H9 (cell line): ENCODE data around the gene ISG15. TPM values are rescaled to one million over a fixed set of nuclear protein-coding genes. Genes with fewer than 3 reads are reported as not detected.
A peak's percentile ranks its signal among the peaks of the same experiment; 100 is the strongest.

ENCODE experiments used
- DNase-seq: peaks from one replicate; pipeline ENCODE4 v3.0.0-alpha.2; 2017
- H2AFZ ChIP-seq: one replicate; pipeline ENCODE4 v1.6.1; 2013; ENCODE audit warnings: mild to moderate bottlenecking, low read length, control low read depth, moderate library complexity
- H2AK5ac ChIP-seq: 2 replicates; pipeline ENCODE4 v1.6.1; 2013; ENCODE audit warnings: low read length, control low read depth, mixed read lengths; ENCODE audit not compliant: insufficient read length
- H2BK120ac ChIP-seq: one replicate; pipeline ENCODE4 v1.6.1; 2013; ENCODE audit warnings: low read depth, mild to moderate bottlenecking, low read length, control low read depth, inconsistent platforms; ENCODE audit not compliant: poor library complexity, severe bottlenecking
- H2BK12ac ChIP-seq: 2 replicates; pipeline ENCODE4 v1.6.1; 2013; ENCODE audit warnings: low read length, control low read depth, mixed read lengths, low read depth; ENCODE audit not compliant: insufficient read length
- H2BK15ac ChIP-seq: 2 replicates; pipeline ENCODE4 v1.6.1; 2013; ENCODE audit warnings: low read depth, low read length, control low read depth
- H2BK20ac ChIP-seq: one replicate; pipeline ENCODE4 v1.6.1; 2013; ENCODE audit warnings: low read depth, mild to moderate bottlenecking, low read length, control low read depth, inconsistent platforms; ENCODE audit not compliant: poor library complexity, severe bottlenecking
- H2BK5ac ChIP-seq: 2 replicates; pipeline ENCODE4 v1.6.1; 2013; ENCODE audit warnings: low read length, control low read depth, mixed read lengths; ENCODE audit not compliant: insufficient read length
- H3K14ac ChIP-seq: 2 replicates; pipeline ENCODE4 v1.6.1; 2013; ENCODE audit warnings: low read length, control low read depth; ENCODE audit not compliant: insufficient read depth
- H3K18ac ChIP-seq: 2 replicates; pipeline ENCODE4 v1.6.1; 2013; ENCODE audit warnings: low read depth, mild to moderate bottlenecking, mixed read lengths, low read length, control low read depth; ENCODE audit not compliant: insufficient read length
- H3K23ac ChIP-seq: 2 replicates; pipeline ENCODE4 v1.6.1; 2013; ENCODE audit warnings: low read length, control low read depth, mixed read lengths, low read depth; ENCODE audit not compliant: insufficient read length
- H3K23me2 ChIP-seq: 2 replicates; pipeline ENCODE4 v1.6.1; 2013; ENCODE audit warnings: low read depth, mild to moderate bottlenecking, mixed read lengths, low read length, control low read depth; ENCODE audit not compliant: insufficient read length, poor library complexity, severe bottlenecking
- H3K27ac ChIP-seq: 2 replicates; pipeline ENCODE4 v1.5.1; 2013; ENCODE audit warnings: low read length, control low read depth, mixed read lengths, low read depth; ENCODE audit not compliant: insufficient read length
- H3K27me3 ChIP-seq: 2 replicates; pipeline ENCODE4 v1.6.1; 2013; ENCODE audit warnings: low read length, control low read depth, inconsistent platforms; ENCODE audit not compliant: insufficient read depth
- H3K4ac ChIP-seq: 2 replicates; pipeline ENCODE4 v1.6.1; 2013; ENCODE audit warnings: low read depth, mild to moderate bottlenecking, control low read depth, inconsistent platforms, low read length, moderate library complexity
- H3K4me1 ChIP-seq: 2 replicates; pipeline ENCODE4 v1.6.1; 2013; ENCODE audit warnings: low read length, control low read depth, inconsistent platforms; ENCODE audit not compliant: insufficient read depth
- H3K4me2 ChIP-seq: 2 replicates; pipeline ENCODE4 v1.6.1; 2013; ENCODE audit warnings: low read length, control low read depth, mixed read lengths; ENCODE audit not compliant: insufficient read length, insufficient read depth
- H3K56ac ChIP-seq: 2 replicates; pipeline ENCODE4 v1.6.1; 2013; ENCODE audit warnings: low read depth, mild to moderate bottlenecking, mixed read lengths, low read length, control low read depth; ENCODE audit not compliant: insufficient read length
- H3K79me1 ChIP-seq: 2 replicates; pipeline ENCODE4 v1.6.1; 2013; ENCODE audit warnings: low read depth, mild to moderate bottlenecking, moderate library complexity, low read length, control low read depth, inconsistent platforms; ENCODE audit not compliant: insufficient read depth, poor library complexity, severe bottlenecking
- H3K79me2 ChIP-seq: 2 replicates; pipeline ENCODE4 v1.6.1; 2013; ENCODE audit warnings: low read length, control low read depth, inconsistent platforms; ENCODE audit not compliant: insufficient read depth
- H3K9ac ChIP-seq: 2 replicates; pipeline ENCODE4 v1.6.1; 2013; ENCODE audit warnings: low read length, control low read depth, mixed read lengths; ENCODE audit not compliant: insufficient read length; ENCODE audit errors: extremely low read depth
- H3K9me3 ChIP-seq: one replicate; pipeline ENCODE4 v1.6.1; 2013; ENCODE audit warnings: low read depth, low read length, inconsistent platforms; ENCODE audit not compliant: control insufficient read depth
- H3T11ph ChIP-seq: one replicate; pipeline ENCODE4 v1.6.1; 2013; ENCODE audit warnings: mild to moderate bottlenecking, low read length, control low read depth, inconsistent platforms
- H4K20me1 ChIP-seq: one replicate; pipeline ENCODE4 v1.6.1; 2013; ENCODE audit not compliant: control insufficient read depth, insufficient read length, insufficient read depth
- H4K5ac ChIP-seq: 2 replicates; pipeline ENCODE4 v1.6.1; 2013; ENCODE audit warnings: low read depth, mild to moderate bottlenecking, mixed read lengths, low read length, control low read depth; ENCODE audit not compliant: insufficient read length
- H4K8ac ChIP-seq: replicated peaks from 2 replicates; pipeline ENCODE4 v1.6.1; 2013; ENCODE audit warnings: low read length, control low read depth, mixed read lengths, low read depth; ENCODE audit not compliant: insufficient read length
- H4K91ac ChIP-seq: 2 replicates; pipeline ENCODE4 v1.6.1; 2013; ENCODE audit warnings: low read depth, mild to moderate bottlenecking, moderate library complexity, mixed read lengths, low read length, control low read depth; ENCODE audit not compliant: insufficient read length
- H3K27ac Mint-ChIP-seq, 3 experiments: 2 replicates in 2 of 3; 3 replicates in 1 of 3; pipeline ENCODE4 v1.8.0; 2020 to 2021; ENCODE audit warnings: mixed read lengths in 3 of 3, mild to moderate bottlenecking in 1 of 3, moderate library complexity in 1 of 3
- H3K27me3 Mint-ChIP-seq: 2 replicates; pipeline ENCODE4 v1.8.0; 2021; ENCODE audit warnings: low read depth, mild to moderate bottlenecking, moderate library complexity, mixed read lengths
- H3K36me3 Mint-ChIP-seq, 3 experiments: 2 replicates in 2 of 3; 3 replicates in 1 of 3; pipeline ENCODE4 v1.8.0; 2020 to 2021; ENCODE audit warnings: low read depth in 3 of 3, mixed read lengths in 3 of 3; ENCODE audit not compliant: insufficient read depth in 1 of 3
- H3K4me1 Mint-ChIP-seq, 2 experiments: 2 replicates each; pipeline ENCODE4 v1.8.0; 2020; ENCODE audit warnings: mixed read lengths in 2 of 2
- H3K4me3 Mint-ChIP-seq, 2 experiments: 2 replicates in 1 of 2; 3 replicates in 1 of 2; pipeline ENCODE4 v1.8.0; 2020 to 2021; ENCODE audit warnings: mild to moderate bottlenecking in 2 of 2, mixed read lengths in 2 of 2, moderate library complexity in 1 of 2
- H3K9me3 Mint-ChIP-seq, 2 experiments: 2 replicates in 1 of 2; 3 replicates in 1 of 2; pipeline ENCODE4 v1.8.0; 2020; ENCODE audit warnings: mild to moderate bottlenecking in 2 of 2, mixed read lengths in 2 of 2, moderate library complexity in 1 of 2
- CTCF ChIP-seq: fragments of 200-600 bp; sonication (generic); conservative IDR thresholded peaks from 3 replicates; pipeline ENCODE4 v1.8.0; 2021; ENCODE audit warnings: antibody characterized with exemption, mild to moderate bottlenecking
- WGBS: extraction: QIAGEN DNeasy Blood & Tissue Kit; methylation state at CpG from one replicate; pipeline ENCODE4 v1.1.7; 2013; ENCODE audit warnings: missing lambda C conversion rate, low lambda C conversion rate, mixed read lengths; ENCODE audit not compliant: insufficient read length; ENCODE audit errors: extremely low coverage; 5-methylcytosine and 5-hydroxymethylcytosine counted together
- long read RNA-seq: library from polyadenylated mRNA; unstranded; transcript quantifications from one replicate; pipeline ENCODE4 v2.0.0, GENCODE V29; 2020
- total RNA-seq: library from RNA; stranded (reverse); gene quantifications from 2 replicates; pipeline ENCODE4 v1.2.1, GENCODE V29; 2021

ISG15 gene
- total RNA-seq: 39.7 and 40.8 TPM in 2 replicates
- long read RNA-seq, transcript ISG15-201 (2 exons, 711 nt): major isoform, 21 of 24 reads
- long read RNA-seq, partial matches to known transcripts: 0 of 24 reads
- long read RNA-seq, other reads (novel, unspliced or antisense): 3 of 24 reads

GRCh38 chr1:1013105-1013921, at the start of gene ISG15:
Gene ISG15, plus strand, starts transcription at chr1:1013497. Its CDS starts 77 bp downstream, at chr1:1013574.
- no peak within 1 kb of the TSS for H3K23ac ChIP-seq
- H3K56ac ChIP-seq: no peak within 1 kb of the TSS
- no peaks in the 10 kb centered on the region for H3K9me3 ChIP-seq
- no peaks in the 10 kb centered on the region; a peak in 1 of 7 replicates for H3K36me3 Mint-ChIP-seq
- H3K4me1 ChIP-seq: no peaks in the 10 kb centered on the region
- peak; percentile 89 for DNase-seq
- H3K14ac ChIP-seq: peak within 1 kb of the TSS; percentile 77
- H3K27ac ChIP-seq: peak within 1 kb of the TSS; percentile 10
- no peaks in the 10 kb centered on the region for H3K79me1 ChIP-seq
- H4K5ac ChIP-seq: no peak within 1 kb of the TSS
- H2BK5ac ChIP-seq: no peak within 1 kb of the TSS
- TF ChIP-seq CTCF: no peak
- H3K79me2 ChIP-seq: no peaks in the 10 kb centered on the region
- H3K4ac ChIP-seq: no peak within 1 kb of the TSS; the same call in 1 of the 2 replicates
- H3K9me3 Mint-ChIP-seq: peaks cover 0 to 7% of the 10 kb centered on the region in 2 experiments; a peak in 3 of 5 replicates
- no peak within 1 kb of the TSS for H3T11ph ChIP-seq
- no peaks in the 10 kb centered on the region for H3K27me3 ChIP-seq
- H3K23me2 ChIP-seq: peaks cover 9% of the 10 kb centered on the region
- no peaks in the 10 kb centered on the region for H4K20me1 ChIP-seq
- no peak within 1 kb of the TSS for H2BK15ac ChIP-seq
- no peak within 1 kb of the TSS for H4K8ac ChIP-seq
- H3K4me3 Mint-ChIP-seq: peak within 1 kb of the TSS; percentile 79 to 85
- peak within 1 kb of the TSS in 2 of 3 experiments; percentile 94 to 97; a peak in 4 of 7 replicates for H3K27ac Mint-ChIP-seq
- no peak within 1 kb of the TSS for H2AK5ac ChIP-seq
- H3K4me1 Mint-ChIP-seq: peaks cover 19 to 29% of the 10 kb centered on the region in 2 experiments
- H3K18ac ChIP-seq: peak within 1 kb of the TSS; percentile 84
- WGBS: no CpG with 5 or more reads among the region's 30 CpGs
- no peak within 1 kb of the TSS for H2BK120ac ChIP-seq
- peak within 1 kb of the TSS; percentile 54 for H3K4me2 ChIP-seq
- H3K27me3 Mint-ChIP-seq: peaks cover 22% of the 10 kb centered on the region
- no peak within 1 kb of the TSS for H2BK12ac ChIP-seq
- no peak within 1 kb of the TSS for H2BK20ac ChIP-seq
- H3K9ac ChIP-seq: peak within 1 kb of the TSS; percentile 53
- no peak within 1 kb of the TSS for H4K91ac ChIP-seq
- H2AFZ ChIP-seq: no peak within 1 kb of the TSS
